Sigmoid colon (tissue), 7 donors: ENCODE results near the gene GNG14. TPM values are rescaled to one million over a fixed set of nuclear protein-coding genes. Genes with fewer than 3 reads are reported as not detected.
"Not testable (repeated sequence)": the region's sequence is repeated elsewhere in the genome, so short reads cannot be mapped to it uniquely, and the experiment has no call there.

Experiments used
- DNase-seq: peaks from one replicate; pipeline ENCODE4 v3.0.0-alpha.2; 2019
- H3K27ac ChIP-seq, 4 donors: fragments of 200-600 bp; sonication (generic); one replicate each; pipeline ENCODE4 v1.5.1; 2016 to 2019; ENCODE audit warnings: mild to moderate bottlenecking in 1 of 4
- H3K27me3 ChIP-seq, 3 donors: fragments of 200-600 bp; sonication (generic); one replicate each; pipeline ENCODE4 v1.5.1; 2019; ENCODE audit warnings: mild to moderate bottlenecking in 1 of 3
- H3K36me3 ChIP-seq, 4 donors: fragments of 200-600 bp; sonication (generic); one replicate each; pipeline ENCODE4 v1.5.1; 2016 to 2019
- H3K4me1 ChIP-seq, 4 donors: fragments of 200-600 bp; sonication (generic); one replicate each; pipeline ENCODE4 v1.5.1; 2017 to 2019
- H3K4me3 ChIP-seq, 4 donors: fragments of 200-600 bp; sonication (generic); one replicate each; pipeline ENCODE4 v1.5.1; 2017 to 2019; ENCODE audit warnings: mild to moderate bottlenecking in 2 of 4, moderate library complexity in 1 of 4
- H3K9me3 ChIP-seq, 4 donors: fragments of 200-600 bp in 3 of 4; sonication (generic) in 3 of 4; one replicate each; pipeline versions ENCODE4 v1.5.1 to v1.6.1; 2013 to 2019
- EP300 ChIP-seq, 4 donors: sonication (generic); formaldehyde crosslinking; IDR thresholded peaks; one replicate each; pipeline ENCODE4 v1.6.1; 2017; ENCODE audit warnings: antibody characterized with exemption in 4 of 4
- POLR2A ChIP-seq, 2 donors: fragments of 450-650 bp; IDR thresholded peaks; one replicate each; pipeline ENCODE4 v1.6.1; 2016; ENCODE audit warnings: antibody characterized with exemption in 2 of 2, mild to moderate bottlenecking in 2 of 2, moderate library complexity in 2 of 2
- POLR2AphosphoS5 ChIP-seq, 4 donors: sonication (generic); formaldehyde crosslinking; IDR thresholded peaks; one replicate each; pipeline ENCODE4 v1.6.1; 2017; ENCODE audit warnings: antibody characterized with exemption in 4 of 4
- WGBS, 2 donors: extraction: QIAGEN DNeasy Blood & Tissue Kit; methylation state at CpG; one replicate each; pipeline ENCODE4 v1.1.7; 2013; 5-methylcytosine and 5-hydroxymethylcytosine counted together
- intact Hi-C: fragments of 100-400 bp; cut with DNase I; formaldehyde crosslinking; loops from one replicate; pipeline ENCODE4 v1.15.1; 2023
- polyA plus RNA-seq, 3 donors: library from polyadenylated mRNA; stranded (reverse); fragments of 200-250 nt; gene quantifications; one replicate each; pipeline ENCODE4 v1.2.3, GENCODE V29; 2013
- total RNA-seq, 4 donors: library from RNA; depleted of rRNA; stranded (reverse); fragments of >200 nt; gene quantifications; one replicate each; pipeline ENCODE4 v1.1.0, GENCODE V29; 2016
- TF ChIP-seq, protein P1 (sequence below), 4 experiments: fragments of 450-650 bp in 3 of 4; fragments of 200-600 bp in 1 of 4; IDR thresholded peaks; one replicate each; pipeline ENCODE4 v1.5.1; 2016 to 2019; ENCODE audit warnings: antibody characterized with exemption in 4 of 4, mild to moderate bottlenecking in 3 of 4, moderate library complexity in 2 of 4
- donor health status: healthy with polysubstance abuse.
- donor health status: Bipolar disorder and iron deficiency.
- donor health status: healthy.

The GNG14 gene
- total and polyA plus RNA-seq, 7 donors = not detected

DNA sequence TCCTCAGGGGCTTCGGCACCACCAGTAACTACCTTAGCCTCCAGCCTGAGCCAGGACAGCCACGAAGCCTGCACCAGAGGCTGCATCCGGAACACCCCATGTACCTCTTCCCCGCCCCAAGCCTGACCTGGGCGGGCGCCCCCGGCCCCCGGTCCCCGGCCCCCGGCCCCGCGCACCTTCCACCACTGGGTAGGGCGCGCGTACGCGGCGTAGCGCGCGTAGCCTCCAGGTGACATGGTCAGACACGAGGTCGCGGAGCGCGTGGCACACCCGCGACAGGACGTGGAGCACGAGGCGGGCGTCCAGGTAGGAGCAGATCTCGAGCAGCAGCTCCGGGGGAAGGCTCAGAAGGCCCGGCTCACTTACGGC, 8.2 kb downstream of the GNG14 start:
- H3K36me3 ChIP-seq = peaks cover 0 to 24% (median 12%) of the 10 kb centered on the region in 4 donors
- H3K27me3 ChIP-seq = no peaks in the 10 kb centered on the region
- intact Hi-C loops = no loop called here
- H3K4me3 ChIP-seq = peak overlapping the region; percentile 52 to 92 (median 74)
- TF ChIP-seq, protein P1, sequence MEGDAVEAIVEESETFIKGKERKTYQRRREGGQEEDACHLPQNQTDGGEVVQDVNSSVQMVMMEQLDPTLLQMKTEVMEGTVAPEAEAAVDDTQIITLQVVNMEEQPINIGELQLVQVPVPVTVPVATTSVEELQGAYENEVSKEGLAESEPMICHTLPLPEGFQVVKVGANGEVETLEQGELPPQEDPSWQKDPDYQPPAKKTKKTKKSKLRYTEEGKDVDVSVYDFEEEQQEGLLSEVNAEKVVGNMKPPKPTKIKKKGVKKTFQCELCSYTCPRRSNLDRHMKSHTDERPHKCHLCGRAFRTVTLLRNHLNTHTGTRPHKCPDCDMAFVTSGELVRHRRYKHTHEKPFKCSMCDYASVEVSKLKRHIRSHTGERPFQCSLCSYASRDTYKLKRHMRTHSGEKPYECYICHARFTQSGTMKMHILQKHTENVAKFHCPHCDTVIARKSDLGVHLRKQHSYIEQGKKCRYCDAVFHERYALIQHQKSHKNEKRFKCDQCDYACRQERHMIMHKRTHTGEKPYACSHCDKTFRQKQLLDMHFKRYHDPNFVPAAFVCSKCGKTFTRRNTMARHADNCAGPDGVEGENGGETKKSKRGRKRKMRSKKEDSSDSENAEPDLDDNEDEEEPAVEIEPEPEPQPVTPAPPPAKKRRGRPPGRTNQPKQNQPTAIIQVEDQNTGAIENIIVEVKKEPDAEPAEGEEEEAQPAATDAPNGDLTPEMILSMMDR (IDR thresholded peaks at IDR 0.05) = no peak
- TF ChIP-seq POLR2A (IDR thresholded peaks at IDR 0.05) = no peak
- no peak for TF ChIP-seq EP300 (IDR thresholded peaks at IDR 0.05)
- TF ChIP-seq POLR2AphosphoS5 (IDR thresholded peaks at IDR 0.05) = no peak
- no peak for DNase-seq
- no peaks in the 10 kb centered on the region for H3K9me3 ChIP-seq
- H3K27ac ChIP-seq = peak overlapping the region; percentile 83 to 92 (median 91)
- 3% methylated on average over 36 of the region's 36 CpGs for WGBS, 2 donors
- peaks cover 0 to 22% (median 18%) of the 10 kb centered on the region in 4 donors for H3K4me1 ChIP-seq

DNA sequence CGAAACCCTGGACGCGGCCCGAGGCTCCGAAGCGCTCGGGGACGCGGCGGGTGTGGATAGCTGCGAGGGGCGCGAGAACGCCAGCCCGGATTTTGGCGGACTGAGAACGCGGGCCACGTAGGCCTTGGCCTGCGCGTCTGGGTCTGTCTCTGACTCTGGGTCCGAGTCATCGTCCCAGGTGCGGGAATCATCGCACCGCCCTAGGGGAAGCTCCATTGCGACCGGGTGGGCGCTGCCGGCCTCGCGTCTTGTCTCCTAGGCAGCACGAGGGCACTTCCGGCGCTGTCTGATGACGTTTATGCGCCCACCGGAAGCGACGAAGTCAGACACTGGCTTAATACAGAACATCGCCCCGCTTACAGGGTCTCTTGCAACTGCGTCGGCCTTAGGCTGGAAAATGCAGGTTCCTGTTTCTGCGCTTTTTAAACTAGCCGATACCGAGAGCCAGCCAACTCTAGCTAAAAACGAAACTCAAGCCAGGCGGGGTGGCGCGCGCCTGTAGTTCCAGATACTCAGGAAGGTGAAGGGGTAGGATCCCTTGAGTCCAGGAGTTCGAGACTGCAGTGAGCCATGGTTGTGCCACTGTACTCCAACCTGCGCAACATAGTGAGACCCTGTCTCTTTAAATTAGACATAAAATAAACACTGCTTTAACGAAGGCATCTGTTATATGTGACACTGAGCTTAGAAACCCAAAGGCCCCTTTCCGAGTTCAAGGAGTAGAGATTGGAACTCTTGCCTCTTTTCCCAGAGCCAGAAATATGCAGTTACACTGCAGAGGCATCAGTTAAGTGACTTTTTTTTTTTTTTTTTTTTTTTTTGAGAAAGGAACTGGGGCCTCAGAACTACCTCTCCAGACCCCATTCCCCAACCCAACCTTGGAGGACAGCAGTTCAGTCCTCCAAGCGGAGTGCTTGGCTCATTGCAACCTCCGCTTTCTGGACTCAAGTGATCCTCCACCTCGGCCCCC, 8.9 kb downstream of the GNG14 start, which contains the start of gene FBXW9:
Gene FBXW9 (minus strand): TSS at position 266 of the 970 bp plus-strand sequence. CDS start 50 bp downstream, at position 216.
- H3K4me1 ChIP-seq = peaks cover 0 to 22% (median 18%) of the 10 kb centered on the region in 4 donors
- 6% methylated on average over 59 of the region's 59 CpGs for WGBS, 2 donors
- peak; percentile 44 to 58 for TF ChIP-seq POLR2A (IDR thresholded peaks at IDR 0.05)
- TF ChIP-seq EP300 (IDR thresholded peaks at IDR 0.05) = no peak
- TF ChIP-seq POLR2AphosphoS5 (IDR thresholded peaks at IDR 0.05) = peak; percentile 84 to 96 (median 92)
- TF ChIP-seq, protein P1 (IDR thresholded peaks at IDR 0.05) = no peak
- intact Hi-C loops = no loop called here
- peaks cover 6 to 31% (median 19%) of the 10 kb centered on the region in 4 donors for H3K36me3 ChIP-seq
- no peaks in the 10 kb centered on the region for H3K9me3 ChIP-seq
- peak within 1 kb of the TSS; percentile 83 to 92 (median 91) for H3K27ac ChIP-seq
- DNase-seq = peak; percentile 98
- H3K27me3 ChIP-seq = no peaks in the 10 kb centered on the region
- peak within 1 kb of the TSS; percentile 52 to 92 (median 74) for H3K4me3 ChIP-seq

DNA sequence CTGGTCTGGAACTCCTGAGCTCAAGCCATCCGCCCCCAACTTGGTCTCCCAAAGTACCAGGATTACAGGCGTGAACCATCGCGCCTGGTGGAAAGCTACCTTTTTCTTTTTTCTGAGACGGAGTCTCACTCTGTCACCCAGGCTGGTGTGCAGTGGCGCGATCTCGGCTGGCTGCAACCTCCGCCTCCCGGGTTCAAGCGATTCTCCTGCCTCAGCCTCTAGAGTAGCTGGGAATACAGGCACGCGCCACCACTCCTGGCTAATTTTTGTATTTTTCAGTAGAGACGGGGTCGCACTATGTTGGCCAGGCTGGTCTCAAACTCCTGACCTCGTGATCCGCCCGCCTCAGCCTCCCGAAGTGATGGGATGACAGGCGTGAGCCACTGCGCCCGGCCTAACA, 9.6 kb downstream of the GNG14 start:
- H3K9me3 ChIP-seq, H3K4me3 ChIP-seq, H3K27me3 ChIP-seq, DNase-seq, H3K27ac ChIP-seq, intact Hi-C loops: not testable (repeated sequence)
- Histone ChIP-seq H3K36me3 (peaks cover 14 to 38% (median 26%) of the 10 kb centered on the region in 4 donors), H3K4me1 (peaks cover 0 to 22% (median 18%) of the 10 kb centered on the region in 4 donors)
- 96% methylated on average over 22 of the region's 22 CpGs for WGBS, 2 donors

DNA sequence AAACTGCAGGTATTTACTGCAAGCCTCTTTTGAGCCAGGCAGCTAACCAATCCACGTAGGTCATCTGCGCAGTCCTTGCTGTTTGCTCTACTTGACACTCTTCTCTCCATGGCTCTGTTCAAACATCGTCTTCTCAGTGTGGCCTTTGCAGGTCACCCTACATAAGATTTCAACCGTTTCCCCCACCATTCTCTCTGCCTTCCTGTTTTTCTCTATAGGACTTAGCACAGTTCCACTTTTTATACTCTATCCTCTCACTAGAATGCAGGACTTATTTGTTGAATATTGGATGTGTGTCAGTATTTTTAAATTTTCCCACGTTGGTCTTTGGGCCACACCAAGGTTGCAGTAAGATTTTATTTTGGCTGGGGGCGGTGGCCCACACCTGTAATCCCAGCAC, 10.3 kb downstream of the GNG14 start:
- no peaks in the 10 kb centered on the region for H3K27me3 ChIP-seq
- peaks cover 21 to 46% (median 32%) of the 10 kb centered on the region in 4 donors for H3K36me3 ChIP-seq
- no peak overlapping the region for H3K4me3 ChIP-seq
- intact Hi-C loops = no loop called here
- TF ChIP-seq POLR2AphosphoS5 (IDR thresholded peaks at IDR 0.05) = no peak
- TF ChIP-seq EP300 (IDR thresholded peaks at IDR 0.05) = no peak
- TF ChIP-seq, protein P1 (IDR thresholded peaks at IDR 0.05) = no peak
- no peak for TF ChIP-seq POLR2A (IDR thresholded peaks at IDR 0.05)
- no peaks in the 10 kb centered on the region for H3K9me3 ChIP-seq
- H3K27ac ChIP-seq = no peak overlapping the region
- DNase-seq = no peak
- WGBS, 2 donors = 82 to 83% methylated on average over 6 of the region's 6 CpGs
- peaks cover 0 to 22% (median 18%) of the 10 kb centered on the region in 4 donors for H3K4me1 ChIP-seq

DNA sequence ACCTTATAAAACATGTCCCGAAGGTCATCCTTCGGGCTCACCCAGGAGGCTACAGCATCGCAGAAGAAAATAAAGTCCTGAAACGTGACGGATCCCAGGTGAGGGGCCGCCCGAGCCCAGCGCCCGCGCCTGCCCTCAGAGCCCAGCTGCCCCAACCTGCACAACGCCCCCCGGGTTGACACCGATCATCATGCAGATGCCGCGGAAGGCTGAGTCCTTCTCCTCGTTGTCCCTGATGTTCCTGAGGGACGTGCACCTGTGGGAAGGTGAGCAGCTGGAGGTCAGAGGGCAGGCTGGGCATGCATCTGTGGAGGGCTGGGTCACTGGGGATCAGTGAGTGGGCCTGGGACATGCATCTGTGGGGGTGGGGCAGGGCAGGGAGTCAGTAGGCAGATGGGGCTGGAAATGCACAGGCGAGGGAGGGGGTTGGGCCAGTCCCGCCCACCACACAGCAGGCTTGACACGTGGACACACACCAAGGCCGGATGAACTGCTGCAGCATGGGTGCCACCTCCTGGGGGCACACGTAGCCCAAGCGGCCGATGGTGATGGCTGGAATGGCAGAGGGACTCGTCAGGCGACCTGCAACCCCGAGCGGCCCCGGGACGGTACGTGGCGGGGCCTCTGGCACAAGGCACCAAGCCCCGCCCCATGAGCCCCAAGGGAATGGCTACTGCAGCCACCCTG, 13.9 kb downstream of the GNG14 start:
- peaks cover 56 to 82% (median 68%) of the 10 kb centered on the region in 4 donors for H3K36me3 ChIP-seq
- H3K27ac ChIP-seq = no peak overlapping the region
- 92 to 93% methylated on average over 33 of the region's 33 CpGs for WGBS, 2 donors
- peaks cover 0 to 7% (median 5%) of the 10 kb centered on the region in 4 donors for H3K4me1 ChIP-seq
- H3K9me3 ChIP-seq = no peaks in the 10 kb centered on the region
- H3K27me3 ChIP-seq = no peaks in the 10 kb centered on the region
- no peak overlapping the region for H3K4me3 ChIP-seq
- TF ChIP-seq EP300 (IDR thresholded peaks at IDR 0.05) (no peak), POLR2AphosphoS5 (IDR thresholded peaks at IDR 0.05) (no peak), POLR2A (IDR thresholded peaks at IDR 0.05) (no peak)
- TF ChIP-seq, protein P1 (IDR thresholded peaks at IDR 0.05) = no peak
- intact Hi-C loops = no loop called here
- DNase-seq = no peak
